H1 (cell line): Measurements from ENCODE around the gene IL16. TPM values are rescaled to one million over a fixed set of nuclear protein-coding genes. Genes with fewer than 3 reads are reported as not detected.

Experiments used
- CTCF ChIA-PET: fragments of 300-600 bp; sonication (Branson Sonifier 250); formaldehyde crosslinking; loops from one replicate; lab custom pipeline; 2021; ENCODE audit not compliant: partially characterized antibody; lab: Charles Lee
- POLR2A ChIA-PET: fragments of 300-600 bp; sonication (Branson Sonifier 250); formaldehyde crosslinking; loops from one replicate; lab custom pipeline; 2021; ENCODE audit warnings: inconsistent platforms; ENCODE audit not compliant: partially characterized antibody; lab: Charles Lee
- DNase-seq, 2 experiments: peaks; one replicate each; pipeline versions ENCODE4 v3.0.0 to v3.0.0-alpha.2; 2010 to 2022; ENCODE audit warnings: low spot score in 2 of 2, low read depth in 1 of 2, mixed read lengths in 1 of 2
- FAIRE-seq: peaks from 2 replicates; lab custom pipeline; 2011; peaks lifted over from hg19 to GRCh38; lab: Jason Lieb, UNC
- H2AFZ ChIP-seq: 2 replicates; pipeline ENCODE4 v1.8.1; 2012; ENCODE audit warnings: low read length, inconsistent platforms
- H2AK5ac ChIP-seq: 2 replicates; pipeline ENCODE4 v1.6.1; 2013; ENCODE audit warnings: low read depth, low read length
- H2BK120ac ChIP-seq: replicated peaks from 2 replicates; pipeline ENCODE3; 2013; ENCODE audit warnings: low read depth, low read length, inconsistent platforms
- H2BK12ac ChIP-seq: 2 replicates; pipeline ENCODE4 v1.6.1; 2013; ENCODE audit warnings: low read depth, low read length
- H2BK15ac ChIP-seq: 2 replicates; pipeline ENCODE4 v1.6.1; 2013; ENCODE audit warnings: low read length
- H2BK20ac ChIP-seq: 2 replicates; pipeline ENCODE4 v1.6.1; 2013; ENCODE audit warnings: low read length
- H2BK5ac ChIP-seq: 2 replicates; pipeline ENCODE4 v1.6.1; 2013; ENCODE audit warnings: low read depth, low read length
- H3K14ac ChIP-seq: 2 replicates; pipeline ENCODE4 v1.6.1; 2013; ENCODE audit warnings: inconsistent platforms; ENCODE audit not compliant: insufficient read length
- H3K18ac ChIP-seq: 2 replicates; pipeline ENCODE4 v1.6.1; 2013; ENCODE audit warnings: low read length; ENCODE audit errors: extremely low read depth
- H3K23ac ChIP-seq: 2 replicates; pipeline ENCODE4 v1.6.1; 2013; ENCODE audit warnings: inconsistent platforms; ENCODE audit not compliant: insufficient read length
- H3K23me2 ChIP-seq: 2 replicates; pipeline ENCODE4 v1.6.1; 2013; ENCODE audit warnings: low read depth, low read length
- H3K27ac ChIP-seq: 2 replicates; pipeline ENCODE4 v1.6.1; 2011; ENCODE audit warnings: low read depth, low read length, inconsistent platforms
- H3K27me3 ChIP-seq, 4 experiments: replicated peaks in 1 of 4; 1 replicate in 1 of 4; 2 replicates in 3 of 4; pipeline versions ENCODE4 v1.6.1 to v1.8.1; 2011 to 2013; ENCODE audit warnings: low read length in 3 of 4, mild to moderate bottlenecking in 3 of 4, inconsistent platforms in 2 of 4, mixed read lengths in 2 of 4, moderate library complexity in 1 of 4; ENCODE audit not compliant: control insufficient read depth in 3 of 4, insufficient read depth in 3 of 4; ENCODE audit errors: extremely low read depth in 1 of 4
- H3K36me3 ChIP-seq, 4 experiments: 2 replicates each; pipeline versions ENCODE4 v1.6.1 to v1.8.1; 2011 to 2013; ENCODE audit warnings: mild to moderate bottlenecking in 4 of 4, low read length in 3 of 4, moderate library complexity in 2 of 4, control low read depth in 1 of 4, inconsistent platforms in 1 of 4; ENCODE audit not compliant: insufficient read depth in 4 of 4, control insufficient read depth in 2 of 4
- H3K4ac ChIP-seq: replicated peaks from 2 replicates; pipeline ENCODE3; 2013; ENCODE audit warnings: low read length, low read depth, mixed read lengths, inconsistent platforms; ENCODE audit not compliant: insufficient read length
- H3K4me1 ChIP-seq, 4 experiments: replicated peaks in 1 of 4; 1 replicate in 1 of 4; 2 replicates in 3 of 4; pipeline versions ENCODE4 v1.6.1 to v1.8.1; 2011 to 2013; ENCODE audit warnings: low read length in 3 of 4, inconsistent platforms in 2 of 4, mixed read lengths in 1 of 4; ENCODE audit not compliant: insufficient read depth in 4 of 4, control insufficient read depth in 3 of 4
- H3K4me2 ChIP-seq, 2 experiments: 2 replicates each; pipeline versions ENCODE4 v1.6.1 to v1.8.1; 2011 to 2013; ENCODE audit warnings: low read depth in 2 of 2, low read length in 2 of 2, control low read depth in 1 of 2, inconsistent platforms in 1 of 2, mild to moderate bottlenecking in 1 of 2; ENCODE audit not compliant: insufficient read depth in 1 of 2
- H3K4me3 ChIP-seq, 4 experiments: fragments of 200-600, 300-600 bp in 1 of 4; sonication (generic), shearing (Covaris generic), sonication (Bioruptor Twin) in 1 of 4; 2 replicates each; pipeline versions ENCODE4 v1.5.1 to v1.8.1; 2011 to 2016; ENCODE audit warnings: low read length in 4 of 4, low read depth in 3 of 4, control low read depth in 2 of 4, inconsistent platforms in 2 of 4, mild to moderate bottlenecking in 2 of 4, mixed read lengths in 1 of 4, moderate library complexity in 1 of 4; ENCODE audit not compliant: insufficient read depth in 2 of 4; ENCODE audit errors: extremely low read depth in 1 of 4
- H3K56ac ChIP-seq: replicated peaks from 2 replicates; pipeline ENCODE3; 2013; ENCODE audit warnings: low read depth, mild to moderate bottlenecking, mixed read lengths, low read length, inconsistent platforms; ENCODE audit not compliant: insufficient read length
- H3K79me1 ChIP-seq: 2 replicates; pipeline ENCODE4 v1.6.1; 2013; ENCODE audit warnings: low read depth, low read length, control low read depth
- H3K79me2 ChIP-seq, 2 experiments: 2 replicates each; pipeline versions ENCODE4 v1.6.1 to v1.8.1; 2012 to 2013; ENCODE audit warnings: low read length in 2 of 2, mild to moderate bottlenecking in 2 of 2, inconsistent platforms in 1 of 2; ENCODE audit not compliant: insufficient read depth in 2 of 2, control insufficient read depth in 1 of 2
- H3K9ac ChIP-seq, 4 experiments: replicated peaks in 1 of 4; 1 replicate in 1 of 4; 2 replicates in 3 of 4; pipeline versions ENCODE4 v1.6.1 to v1.8.1; 2011 to 2013; ENCODE audit warnings: low read depth in 3 of 4, low read length in 3 of 4, control low read depth in 2 of 4, mild to moderate bottlenecking in 2 of 4, moderate library complexity in 2 of 4, inconsistent platforms in 1 of 4; ENCODE audit errors: extremely low read depth in 1 of 4
- H3K9me3 ChIP-seq, 2 experiments: 2 replicates each; pipeline versions ENCODE4 v1.6.1 to v1.8.1; 2012 to 2013; ENCODE audit warnings: mild to moderate bottlenecking in 2 of 2, moderate library complexity in 2 of 2, control low read depth in 1 of 2, inconsistent platforms in 1 of 2, low read depth in 1 of 2, low read length in 1 of 2, mixed read lengths in 1 of 2; ENCODE audit not compliant: insufficient read depth in 2 of 2
- H4K20me1 ChIP-seq, 2 experiments: replicated peaks in 1 of 2; 2 replicates each; pipeline versions ENCODE3 to v1.8.1; 2011 to 2013; ENCODE audit warnings: inconsistent platforms in 2 of 2, low read length in 2 of 2, mild to moderate bottlenecking in 1 of 2; ENCODE audit not compliant: insufficient read depth in 2 of 2, control insufficient read depth in 1 of 2
- H4K5ac ChIP-seq: 2 replicates; pipeline ENCODE4 v1.6.1; 2013; ENCODE audit warnings: low read length, low read depth, mixed read lengths, inconsistent platforms; ENCODE audit not compliant: insufficient read length
- H4K8ac ChIP-seq: 2 replicates; pipeline ENCODE4 v1.8.0; 2013; ENCODE audit warnings: mild to moderate bottlenecking, moderate library complexity, low read length, inconsistent platforms; ENCODE audit not compliant: insufficient read depth; ENCODE audit errors: extremely low read depth
- H4K91ac ChIP-seq: replicated peaks from 2 replicates; pipeline ENCODE3; 2013; ENCODE audit warnings: low read length, mixed read lengths, inconsistent platforms; ENCODE audit not compliant: insufficient read length
- CHD1 ChIP-seq: IDR thresholded peaks from 2 replicates; pipeline ENCODE4 v1.6.1; 2012; ENCODE audit warnings: low read depth, low read length, improper control_type of control experiment
- CHD2 ChIP-seq: IDR thresholded peaks from 2 replicates; pipeline ENCODE4 v1.6.1; 2012; ENCODE audit warnings: low read length, improper control_type of control experiment
- EP300 ChIP-seq, 2 experiments: IDR thresholded peaks; 1 replicate in 1 of 2; 2 replicates in 1 of 2; pipeline ENCODE4 v1.6.1; 2011 to 2012; ENCODE audit warnings: low read depth in 2 of 2, low read length in 2 of 2, mild to moderate bottlenecking in 2 of 2, borderline replicate concordance in 1 of 2, inconsistent platforms in 1 of 2, moderate library complexity in 1 of 2
- RAD21 ChIP-seq, 2 experiments: IDR thresholded peaks in 1 of 2; conservative IDR thresholded peaks in 1 of 2; 2 replicates each; pipeline ENCODE4 v1.6.1; 2011; ENCODE audit warnings: low read depth in 2 of 2, low read length in 2 of 2, improper control_type of control experiment in 1 of 2, inconsistent platforms in 1 of 2, mild to moderate bottlenecking in 1 of 2, moderate library complexity in 1 of 2
- RBBP5 ChIP-seq: IDR thresholded peaks from 2 replicates; pipeline ENCODE4 v1.7.1; 2012; ENCODE audit warnings: low read depth, mild to moderate bottlenecking, inconsistent platforms, low read length, moderate library complexity, borderline replicate concordance
- RFX5 ChIP-seq: IDR thresholded peaks from 2 replicates; pipeline ENCODE4 v1.6.1; 2011; ENCODE audit warnings: low read depth, low read length, improper control_type of control experiment, borderline replicate concordance
- SIN3A ChIP-seq, 2 experiments: IDR thresholded peaks in 1 of 2; conservative IDR thresholded peaks in 1 of 2; 2 replicates each; pipeline ENCODE4 v1.6.1; 2011 to 2012; ENCODE audit warnings: low read length in 2 of 2, improper control_type of control experiment in 1 of 2, low read depth in 1 of 2, mild to moderate bottlenecking in 1 of 2
- SRF ChIP-seq: IDR thresholded peaks from 2 replicates; pipeline ENCODE4 v1.6.1; 2011; ENCODE audit warnings: mild to moderate bottlenecking, low read depth, low read length, moderate library complexity
- SUZ12 ChIP-seq: fragments of 200-600 bp; sonication (generic); IDR thresholded peaks from 2 replicates; pipeline ENCODE4 v1.6.1; 2012; ENCODE audit warnings: mild to moderate bottlenecking, inconsistent platforms, low read length, moderate library complexity, mixed read lengths
- WGBS, 2 experiments: shearing (Covaris generic) in 1 of 2; methylation state at CpG; one replicate each; pipeline versions ENCODE4 v1.1.6 to v1.1.7; 2013 to 2015; ENCODE audit warnings: low lambda C conversion rate in 2 of 2, mixed read lengths in 2 of 2, inconsistent platforms in 1 of 2, low coverage in 1 of 2, missing lambda C conversion rate in 1 of 2; ENCODE audit not compliant: insufficient replicate concordance in 2 of 2, insufficient coverage in 1 of 2, insufficient read length in 1 of 2; ENCODE audit errors: extremely low coverage in 1 of 2, missing lambda C conversion rate in 1 of 2; 5-methylcytosine and 5-hydroxymethylcytosine counted together
- polyA plus RNA-seq, 7 experiments: library from polyadenylated mRNA; depleted of rRNA in 3 of 7; stranded (reverse) in 5 of 7; unstranded in 2 of 7; fragments of >200 nt in 5 of 7; fragments of 200-250 nt in 2 of 7; gene quantifications; 1 replicate in 5 of 7; 2 replicates in 1 of 7; 4 replicates in 1 of 7; pipeline versions ENCODE4 v1.2.1 to v1.2.3, GENCODE V29; 2011 to 2013; ENCODE audit warnings: missing spikeins in 2 of 7, mixed read lengths in 2 of 7
- total RNA-seq: library from RNA; stranded (reverse); fragmentation: NEBNext Ultra II Directional; extraction: Animal tissue kit (Norgen Biotek cat#: 25700); gene quantifications from 2 replicates; pipeline ENCODE4 v1.2.1, GENCODE V29; 2021
- TF ChIP-seq, protein P1 (sequence below), 3 experiments: IDR thresholded peaks; 1 replicate in 2 of 3; 2 replicates in 1 of 3; pipeline versions ENCODE4 v1.5.1 to v1.6.1; 2011; ENCODE audit warnings: low read length in 3 of 3, mild to moderate bottlenecking in 3 of 3, inconsistent platforms in 2 of 3, low read depth in 1 of 3, moderate library complexity in 1 of 3; ENCODE audit not compliant: insufficient read depth in 1 of 3; ENCODE audit errors: control extremely low read depth in 1 of 3

Gene IL16
- total and polyA plus RNA-seq, 2 of the 8 experiments (the other 6 are each of a cell fraction or from before 2014, with no cell fraction given): 0.03 to 0.09 TPM

DNA sequence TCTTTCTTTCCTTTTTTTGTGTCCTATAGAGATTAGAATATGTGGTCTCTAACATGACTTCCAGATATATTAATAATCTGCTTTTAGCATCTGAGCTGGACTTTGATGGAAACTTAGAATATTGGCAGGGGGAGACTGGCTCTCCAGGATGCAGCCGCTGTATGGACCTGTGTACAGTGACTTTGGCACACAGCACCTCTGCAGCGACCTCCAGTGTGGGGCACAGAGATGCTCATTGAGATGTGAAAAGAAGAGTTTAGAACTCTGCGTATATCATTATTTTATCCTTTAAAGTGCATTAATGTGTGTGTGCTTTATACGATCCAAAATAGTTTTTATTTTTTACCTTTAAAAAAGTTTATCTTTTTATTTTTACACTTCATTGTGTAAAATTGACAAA, 44.3 kb upstream of the IL16 start:
- no peaks in the 10 kb centered on the region for H3K36me3 ChIP-seq

More for the DNA sequence above, 44.3 kb upstream of the IL16 start:
- Histone ChIP-seq H3K4ac (no peak overlapping the region), H3K4me1 (no peaks in the 10 kb centered on the region), H3K18ac (no peak overlapping the region), H2BK20ac (no peak overlapping the region), H3K23ac (no peak overlapping the region), H4K20me1 (no peaks in the 10 kb centered on the region), H4K5ac (no peak overlapping the region), H2BK12ac (no peak overlapping the region), H2BK120ac (no peak overlapping the region), H3K27ac (no peak overlapping the region), H3K9me3 (no peaks in the 10 kb centered on the region), H2AK5ac (no peak overlapping the region), H4K91ac (no peak overlapping the region), H3K79me1 (no peaks in the 10 kb centered on the region), H4K8ac (no peak overlapping the region), H3K23me2 (no peaks in the 10 kb centered on the region), H2AFZ (no peak overlapping the region), H2BK15ac (no peak overlapping the region), H3K4me2 (no peak overlapping the region), H3K14ac (no peak overlapping the region), H3K27me3 (no peaks in the 10 kb centered on the region), H3K56ac (no peak overlapping the region), H3K4me3 (no peak overlapping the region), H3K9ac (no peak overlapping the region), H3K79me2 (no peaks in the 10 kb centered on the region), H2BK5ac (no peak overlapping the region)
- DNase-seq (no peak), FAIRE-seq (no peak)
- CTCF ChIA-PET: interaction anchor here (0.9 to 11.9 kb wide), 5 partner anchors 9 to 114 kb away, joined by 3 to 162 read pairs (median 4); no protein-coding TSS in a partner anchor
- 81% methylated on average over 4 of the region's 4 CpGs; no CpG with 5 or more reads in 1 of the 2 experiments for WGBS, 2 experiments
- POLR2A ChIA-PET: no interaction called here
- TF ChIP-seq RAD21 (IDR thresholded peaks at IDR 0.05 in 1 of 2, conservative IDR thresholded peaks at IDR 0.05 in 1 of 2; ENCODE audit: low read depth in 2 of 2, low read length in 2 of 2) (peak in 1 of 2 experiments; percentile 15; a peak in 1 of 4 replicates), SUZ12 (no peak), RBBP5 (no peak), SIN3A (conservative IDR thresholded peaks at IDR 0.05 in 1 of 2, IDR thresholded peaks at IDR 0.05 in 1 of 2; ENCODE audit: low read depth in 1 of 2, low read length in 2 of 2) (no peak), CHD1 (no peak), RFX5 (no peak), EP300 (IDR thresholded peaks at IDR 0.05; ENCODE audit: borderline replicate concordance in 1 of 2, low read depth in 2 of 2, low read length in 2 of 2) (no peak), SRF (no peak), CHD2 (no peak)
- TF ChIP-seq, protein P1, sequence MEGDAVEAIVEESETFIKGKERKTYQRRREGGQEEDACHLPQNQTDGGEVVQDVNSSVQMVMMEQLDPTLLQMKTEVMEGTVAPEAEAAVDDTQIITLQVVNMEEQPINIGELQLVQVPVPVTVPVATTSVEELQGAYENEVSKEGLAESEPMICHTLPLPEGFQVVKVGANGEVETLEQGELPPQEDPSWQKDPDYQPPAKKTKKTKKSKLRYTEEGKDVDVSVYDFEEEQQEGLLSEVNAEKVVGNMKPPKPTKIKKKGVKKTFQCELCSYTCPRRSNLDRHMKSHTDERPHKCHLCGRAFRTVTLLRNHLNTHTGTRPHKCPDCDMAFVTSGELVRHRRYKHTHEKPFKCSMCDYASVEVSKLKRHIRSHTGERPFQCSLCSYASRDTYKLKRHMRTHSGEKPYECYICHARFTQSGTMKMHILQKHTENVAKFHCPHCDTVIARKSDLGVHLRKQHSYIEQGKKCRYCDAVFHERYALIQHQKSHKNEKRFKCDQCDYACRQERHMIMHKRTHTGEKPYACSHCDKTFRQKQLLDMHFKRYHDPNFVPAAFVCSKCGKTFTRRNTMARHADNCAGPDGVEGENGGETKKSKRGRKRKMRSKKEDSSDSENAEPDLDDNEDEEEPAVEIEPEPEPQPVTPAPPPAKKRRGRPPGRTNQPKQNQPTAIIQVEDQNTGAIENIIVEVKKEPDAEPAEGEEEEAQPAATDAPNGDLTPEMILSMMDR (IDR thresholded peaks at IDR 0.05; ENCODE audit: control extremely low read depth in 1 of 3, insufficient read depth in 1 of 3, low read depth in 1 of 3, low read length in 3 of 3): peak in 1 of 3 experiments; percentile 7; a peak in 1 of 4 replicates
